ENCODE data around the gene RTP5. TPM values are rescaled to one million over a fixed set of nuclear protein-coding genes. Genes with fewer than 3 reads are reported as not detected.
"Not testable (repeated sequence)": the region's sequence is repeated elsewhere in the genome, so short reads cannot be mapped to it uniquely, and the experiment has no call there.

The RTP5 gene
- total RNA-seq, 8 experiments from 2014 or later: 0.07 to 1.5 (median 0.42) TPM

GRCh38 chr2:241872313-241872642 lies 2.7 kb downstream of the RTP5 start:
- ATAC-seq (replicated peaks in 6 of 8): no peak
- WGBS, 10 experiments: 96 to 97% methylated on average over 6 to 8 of the region's 15 CpGs; no CpG with 5 or more reads in 8 of the 10 experiments

GRCh38 chr2:241873081-241873802 lies 3.7 kb downstream of the RTP5 start:
- no peak overlapping the region for H3K27ac ChIP-seq
- H3K4me3 ChIP-seq: no peak overlapping the region
- in situ Hi-C loops (cut with MboI; ENCODE audit: low pct_unique_long_range_greater_than_20kb in 2 of 9, low sequenced_read_pairs in 9 of 9, unreplicated experiment in 9 of 9): no loop called here
- WGBS, 10 experiments: 80 to 100% (median 98%) methylated on average over 1 to 9 of the region's 54 CpGs; no CpG with 5 or more reads in 7 of the 10 experiments
- no peak for ATAC-seq (replicated peaks in 6 of 8)
- peaks cover 30 to 39% of the 10 kb centered on the region in 2 donors for H3K4me1 ChIP-seq (replicated peaks in 1 of 2)

More at GRCh38 chr2:241872313-241872642, 2.7 kb downstream of the RTP5 start:
- in situ Hi-C loops (cut with MboI; ENCODE audit: low pct_unique_long_range_greater_than_20kb in 2 of 9, low sequenced_read_pairs in 9 of 9, unreplicated experiment in 9 of 9): no loop called here
- Histone ChIP-seq H3K27ac (no peak overlapping the region), H3K4me3 (no peak overlapping the region), H3K4me1 (replicated peaks in 1 of 2) (peaks cover 33 to 42% of the 10 kb centered on the region in 2 donors)

GRCh38 chr2:241873803-241874110 lies 4.2 kb downstream of the RTP5 start:
- no peak for ATAC-seq (replicated peaks in 6 of 8)
- Histone ChIP-seq H3K27ac (no peak overlapping the region), H3K4me3 (no peak overlapping the region), H3K4me1 (replicated peaks in 1 of 2) (peaks cover 26 to 35% of the 10 kb centered on the region in 2 donors)
- 83 to 93% methylated on average over 1 to 4 of the region's 7 CpGs; no CpG with 5 or more reads in 8 of the 10 experiments for WGBS, 10 experiments
- in situ Hi-C loops (cut with MboI; ENCODE audit: low pct_unique_long_range_greater_than_20kb in 2 of 9, low sequenced_read_pairs in 9 of 9, unreplicated experiment in 9 of 9): no loop called here

GRCh38 chr2:241874277-241874925 lies 4.9 kb downstream of the RTP5 start:
- no peak overlapping the region for H3K4me3 ChIP-seq
- WGBS, 10 experiments: 100% methylated on average over 2 of the region's 17 CpGs; no CpG with 5 or more reads in 7 of the 10 experiments
- H3K4me1 ChIP-seq (replicated peaks in 1 of 2): peaks cover 22 to 28% of the 10 kb centered on the region in 2 donors
- in situ Hi-C loops (cut with MboI; ENCODE audit: low pct_unique_long_range_greater_than_20kb in 2 of 9, low sequenced_read_pairs in 9 of 9, unreplicated experiment in 9 of 9): no loop called here
- ATAC-seq (replicated peaks in 6 of 8): no peak
- no peak overlapping the region for H3K27ac ChIP-seq

GRCh38 chr2:241875754-241876527 lies 6.4 kb downstream of the RTP5 start:
- ATAC-seq (replicated peaks in 6 of 8); H3K4me3 ChIP-seq; in situ Hi-C loops (cut with MboI; ENCODE audit: low pct_unique_long_range_greater_than_20kb in 2 of 9, low sequenced_read_pairs in 9 of 9, unreplicated experiment in 9 of 9); H3K27ac ChIP-seq: not testable (repeated sequence)
- peaks cover 19 to 20% of the 10 kb centered on the region in 2 donors for H3K4me1 ChIP-seq (replicated peaks in 1 of 2)
- 0 to 100% (median 50%) methylated on average over 2 to 3 of the region's 22 CpGs; no CpG with 5 or more reads in 3 of the 10 experiments for WGBS, 10 experiments

GRCh38 chr2:241876528-241877196 lies 7.1 kb downstream of the RTP5 start:
- Histone ChIP-seq H3K27ac (no peak overlapping the region), H3K4me3 (no peak overlapping the region), H3K4me1 (replicated peaks in 1 of 2) (peaks cover 13 to 14% of the 10 kb centered on the region in 2 donors)
- WGBS, 10 experiments: 100% methylated on average over 1 of the region's 18 CpGs; no CpG with 5 or more reads in 8 of the 10 experiments
- no peak for ATAC-seq (replicated peaks in 6 of 8)
- in situ Hi-C loops (cut with MboI; ENCODE audit: low pct_unique_long_range_greater_than_20kb in 2 of 9, low sequenced_read_pairs in 9 of 9, unreplicated experiment in 9 of 9): no loop called here

GRCh38 chr2:241877197-241877685 lies 7.7 kb downstream of the RTP5 start:
- H3K4me3 ChIP-seq: no peak overlapping the region

GRCh38 chr2:241877989-241878970 lies 8.8 kb downstream of the RTP5 start:
- 20 to 100% (median 73%) methylated on average over 1 to 6 of the region's 27 CpGs; no CpG with 5 or more reads in 2 of the 10 experiments for WGBS, 10 experiments

More at GRCh38 chr2:241877197-241877685, 7.7 kb downstream of the RTP5 start:
- in situ Hi-C loops (cut with MboI; ENCODE audit: low pct_unique_long_range_greater_than_20kb in 2 of 9, low sequenced_read_pairs in 9 of 9, unreplicated experiment in 9 of 9): no loop called here
- Histone ChIP-seq H3K27ac (no peak overlapping the region), H3K4me1 (replicated peaks in 1 of 2) (peaks cover 14 to 19% of the 10 kb centered on the region in 2 donors)
- WGBS, 10 experiments: 100% methylated on average over 1 of the region's 16 CpGs; no CpG with 5 or more reads in 9 of the 10 experiments
- no peak for ATAC-seq (replicated peaks in 6 of 8)

GRCh38 chr2:241879326-241879725 lies 9.8 kb downstream of the RTP5 start:
- H3K4me3 ChIP-seq: no peak overlapping the region
- peaks cover 24 to 31% of the 10 kb centered on the region in 2 donors for H3K4me1 ChIP-seq (replicated peaks in 1 of 2)
- WGBS, 10 experiments: 50 to 80% (median 69%) methylated on average over 1 to 3 of the region's 9 CpGs; no CpG with 5 or more reads in 6 of the 10 experiments
- in situ Hi-C loops (cut with MboI; ENCODE audit: low pct_unique_long_range_greater_than_20kb in 2 of 9, low sequenced_read_pairs in 9 of 9, unreplicated experiment in 9 of 9): no loop called here
- ATAC-seq (replicated peaks in 6 of 8): no peak
- H3K27ac ChIP-seq: no peak overlapping the region

More at GRCh38 chr2:241877989-241878970, 8.8 kb downstream of the RTP5 start:
- peak in 5 of 8 experiments; percentile 7 to 64 (median 40) for ATAC-seq (replicated peaks in 6 of 8)
- in situ Hi-C loops (cut with MboI; ENCODE audit: low pct_unique_long_range_greater_than_20kb in 2 of 9, low sequenced_read_pairs in 9 of 9, unreplicated experiment in 9 of 9): no loop called here
- Histone ChIP-seq H3K4me3 (no peak overlapping the region), H3K27ac (no peak overlapping the region), H3K4me1 (replicated peaks in 1 of 2) (peaks cover 24 to 30% of the 10 kb centered on the region in 2 donors)

- in situ Hi-C loops (cut with MboI; ENCODE audit: low pct_unique_long_range_greater_than_20kb in 2 of 9, low sequenced_read_pairs in 9 of 9, unreplicated experiment in 9 of 9): no loop called here
- peak overlapping the region in 1 of 2 donors; percentile 58 for H3K27ac ChIP-seq
- ATAC-seq (replicated peaks in 6 of 8): no peak
- 93 to 100% (median 96%) methylated on average over 1 to 5 of the region's 16 CpGs; no CpG with 5 or more reads in 7 of the 10 experiments for WGBS, 10 experiments
- H3K4me1 ChIP-seq (replicated peaks in 1 of 2): peaks cover 30 to 36% of the 10 kb centered on the region in 2 donors
- H3K4me3 ChIP-seq: peak overlapping the region; percentile 32 to 43 (median 41)
Observed at GRCh38 chr2:241880311-241881073, 11.0 kb downstream of the RTP5 start.

GRCh38 chr2:241882091-241882625 lies 12.6 kb downstream of the RTP5 start:
- Histone ChIP-seq H3K4me3 (peak overlapping the region; percentile 12 to 34 (median 22)), H3K27ac (peak overlapping the region; percentile 62 to 90), H3K4me1 (replicated peaks in 1 of 2) (peaks cover 45 to 46% of the 10 kb centered on the region in 2 donors)
- 0 to 40% (median 15%) methylated on average over 1 to 6 of the region's 23 CpGs; no CpG with 5 or more reads in 5 of the 10 experiments for WGBS, 10 experiments
- in situ Hi-C loops (cut with MboI; ENCODE audit: low pct_unique_long_range_greater_than_20kb in 2 of 9, low sequenced_read_pairs in 9 of 9, unreplicated experiment in 9 of 9): no loop called here
- ATAC-seq (replicated peaks in 6 of 8): peak; percentile 32 to 67 (median 50)

All from motor neuron (in vitro differentiated cells).